Stimulated activated CD4-positive, alpha-beta T cell treated with anti-CD3 and anti-CD28 coated beads, Interleukin-12 subunit alpha, Interleukin-12 subunit beta, amount 100 ng/mL, for 4 hours (primary cell): ENCODE data around the gene CCDC194.

ENCODE experiments used
- DNase-seq: peaks from one replicate; pipeline ENCODE4 v3.0.0-alpha.2; 2020

Gene CCDC194

GRCh38 chr19:17393914-17394313, at the start of gene CCDC194:
CCDC194 (minus strand) TSS chr19:17394196; CDS start chr19:17394158, 38 bp downstream.
- DNase-seq = no peak

- no peak for DNase-seq
Measured at GRCh38 chr19:17441241-17442021, 47.4 kb upstream of the CCDC194 start.

GRCh38 chr19:17436874-17437267, 42.9 kb upstream of the CCDC194 start:
- DNase-seq = no peak

GRCh38 chr19:17436094-17436873, 42.3 kb upstream of the CCDC194 start:
- DNase-seq = no peak

GRCh38 chr19:17435218-17435617, 41.2 kb upstream of the CCDC194 start:
- no peak for DNase-seq

- DNase-seq = no peak
Measured at GRCh38 chr19:17431417-17431816, 37.4 kb upstream of the CCDC194 start.

GRCh38 chr19:17429641-17430113, 35.7 kb upstream of the CCDC194 start:
- no peak for DNase-seq

- no peak for DNase-seq
Measured at GRCh38 chr19:17424743-17425365, 30.9 kb upstream of the CCDC194 start.

- DNase-seq = no peak
Measured at GRCh38 chr19:17423429-17424208, 29.6 kb upstream of the CCDC194 start.

- no peak for DNase-seq
Measured at GRCh38 chr19:17421942-17422341, 27.9 kb upstream of the CCDC194 start.

- DNase-seq = peak; percentile 27
Measured at GRCh38 chr19:17420475-17420924, 26.5 kb upstream of the CCDC194 start.

- peak; percentile 93 for DNase-seq
Measured at GRCh38 chr19:17419621-17420474, 25.9 kb upstream of the CCDC194 start, which contains the start of gene MVB12A. MVB12A (plus strand) TSS chr19:17420047; CDS start chr19:17420136, 89 bp downstream.

GRCh38 chr19:17419154-17419620, 25.2 kb upstream of the CCDC194 start:
- no peak for DNase-seq

GRCh38 chr19:17418710-17419109, 24.7 kb upstream of the CCDC194 start:
- DNase-seq = no peak

GRCh38 chr19:17415121-17415520, 21.1 kb upstream of the CCDC194 start:
- DNase-seq = no peak

- no peak for DNase-seq
Measured at GRCh38 chr19:17414097-17414496, 20.1 kb upstream of the CCDC194 start.

GRCh38 chr19:17411801-17412200, 17.8 kb upstream of the CCDC194 start:
- DNase-seq = no peak

GRCh38 chr19:17409990-17410389, 16.0 kb upstream of the CCDC194 start:
- no peak for DNase-seq

GRCh38 chr19:17406887-17407196, 12.8 kb upstream of the CCDC194 start:
- no peak for DNase-seq

- DNase-seq = no peak
Measured at GRCh38 chr19:17406046-17406886, 12.3 kb upstream of the CCDC194 start.
